ENCODE results near the gene SNX25.

DNA sequence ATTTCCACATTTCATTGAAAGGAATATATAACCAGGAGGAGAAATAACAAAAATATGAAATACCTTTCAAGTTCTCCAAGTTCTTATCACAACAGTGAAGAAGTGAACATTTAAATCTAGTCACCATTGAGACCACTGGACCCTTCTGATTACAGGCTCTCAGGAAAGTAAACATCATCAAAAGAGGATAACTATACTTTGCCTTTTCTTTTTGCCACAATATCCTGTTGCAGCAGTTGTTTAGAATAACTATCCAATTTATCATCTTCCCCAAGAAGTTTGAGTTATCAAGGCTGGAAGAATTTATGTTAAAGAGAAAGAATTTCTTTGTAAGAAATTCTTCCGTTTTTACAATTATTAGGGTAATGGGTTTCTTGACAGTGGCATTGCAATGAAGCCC, 182.8 kb downstream of the SNX25 start:
- TF ChIP-seq TAF1 (IDR thresholded peaks at IDR 0.05; ENCODE audit: borderline replicate concordance, insufficient read depth, low read length) (no peak), POLR2AphosphoS5 (IDR thresholded peaks at IDR 0.05; ENCODE audit: low read depth, low read length) (no peak)
- TF ChIP-seq, protein P1, sequence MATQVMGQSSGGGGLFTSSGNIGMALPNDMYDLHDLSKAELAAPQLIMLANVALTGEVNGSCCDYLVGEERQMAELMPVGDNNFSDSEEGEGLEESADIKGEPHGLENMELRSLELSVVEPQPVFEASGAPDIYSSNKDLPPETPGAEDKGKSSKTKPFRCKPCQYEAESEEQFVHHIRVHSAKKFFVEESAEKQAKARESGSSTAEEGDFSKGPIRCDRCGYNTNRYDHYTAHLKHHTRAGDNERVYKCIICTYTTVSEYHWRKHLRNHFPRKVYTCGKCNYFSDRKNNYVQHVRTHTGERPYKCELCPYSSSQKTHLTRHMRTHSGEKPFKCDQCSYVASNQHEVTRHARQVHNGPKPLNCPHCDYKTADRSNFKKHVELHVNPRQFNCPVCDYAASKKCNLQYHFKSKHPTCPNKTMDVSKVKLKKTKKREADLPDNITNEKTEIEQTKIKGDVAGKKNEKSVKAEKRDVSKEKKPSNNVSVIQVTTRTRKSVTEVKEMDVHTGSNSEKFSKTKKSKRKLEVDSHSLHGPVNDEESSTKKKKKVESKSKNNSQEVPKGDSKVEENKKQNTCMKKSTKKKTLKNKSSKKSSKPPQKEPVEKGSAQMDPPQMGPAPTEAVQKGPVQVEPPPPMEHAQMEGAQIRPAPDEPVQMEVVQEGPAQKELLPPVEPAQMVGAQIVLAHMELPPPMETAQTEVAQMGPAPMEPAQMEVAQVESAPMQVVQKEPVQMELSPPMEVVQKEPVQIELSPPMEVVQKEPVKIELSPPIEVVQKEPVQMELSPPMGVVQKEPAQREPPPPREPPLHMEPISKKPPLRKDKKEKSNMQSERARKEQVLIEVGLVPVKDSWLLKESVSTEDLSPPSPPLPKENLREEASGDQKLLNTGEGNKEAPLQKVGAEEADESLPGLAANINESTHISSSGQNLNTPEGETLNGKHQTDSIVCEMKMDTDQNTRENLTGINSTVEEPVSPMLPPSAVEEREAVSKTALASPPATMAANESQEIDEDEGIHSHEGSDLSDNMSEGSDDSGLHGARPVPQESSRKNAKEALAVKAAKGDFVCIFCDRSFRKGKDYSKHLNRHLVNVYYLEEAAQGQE (IDR thresholded peaks at IDR 0.05; ENCODE audit: insufficient read depth in 1 of 2, low read depth in 2 of 2, low read length in 2 of 2) = no peak
